Progenitor cell of endocrine pancreas (in vitro differentiated cells): Measurements from ENCODE around the gene COL19A1. TPM values are rescaled to one million over a fixed set of nuclear protein-coding genes. Genes with fewer than 3 reads are reported as not detected.

ENCODE experiments used
- DNase-seq: peaks from one replicate; pipeline ENCODE4 v3.0.0; 2021; ENCODE audit warnings: low spot score; ENCODE audit not compliant: unreplicated experiment
- H3K27ac Mint-ChIP-seq: 2 replicates; pipeline ENCODE4 v1.8.0; 2021; ENCODE audit warnings: mild to moderate bottlenecking, moderate library complexity, mixed read lengths
- H3K27me3 Mint-ChIP-seq: 2 replicates; pipeline ENCODE4 v1.8.0; 2021; ENCODE audit warnings: mixed read lengths
- H3K36me3 Mint-ChIP-seq: 2 replicates; pipeline ENCODE4 v1.8.0; 2022; ENCODE audit warnings: mixed read lengths; ENCODE audit not compliant: insufficient read depth
- H3K4me1 Mint-ChIP-seq: 2 replicates; pipeline ENCODE4 v1.8.0; 2021; ENCODE audit warnings: low read depth, mixed read lengths
- H3K4me3 Mint-ChIP-seq: 2 replicates; pipeline ENCODE4 v1.8.0; 2021; ENCODE audit warnings: low read depth, mild to moderate bottlenecking, moderate library complexity, mixed read lengths
- H3K9me3 Mint-ChIP-seq: 2 replicates; pipeline ENCODE4 v1.8.0; 2021; ENCODE audit warnings: low read depth, mixed read lengths
- CTCF ChIP-seq: fragments of 200-600 bp; sonication (generic); IDR thresholded peaks from one replicate; pipeline ENCODE4 v1.5.0; 2021; ENCODE audit warnings: antibody characterized with exemption, mild to moderate bottlenecking; ENCODE audit not compliant: unreplicated experiment
- total RNA-seq: library from RNA; stranded (reverse); gene quantifications from 2 replicates; pipeline ENCODE4 v1.2.1, GENCODE V29; 2021

COL19A1 gene
- total RNA-seq, 1 donor from 2014 or later: 2.3 TPM

GRCh38 chr6:69865126-69865525 is 1.2 kb upstream of the COL19A1 start:
- no peak for TF ChIP-seq CTCF
- Mint-ChIP-seq H3K27me3 (peaks cover 9% of the 10 kb centered on the region), H3K36me3 (no peaks in the 10 kb centered on the region), H3K9me3 (no peaks in the 10 kb centered on the region), H3K27ac (no peak overlapping the region), H3K4me1 (peaks cover 14% of the 10 kb centered on the region), H3K4me3 (no peak overlapping the region)
- no peak for DNase-seq

- H3K4me3 Mint-ChIP-seq: peak overlapping the region; percentile 79
- H3K27me3 Mint-ChIP-seq: peaks cover 9% of the 10 kb centered on the region
- peak; percentile 44 for TF ChIP-seq CTCF
- no peaks in the 10 kb centered on the region for H3K9me3 Mint-ChIP-seq
- H3K4me1 Mint-ChIP-seq: peaks cover 14% of the 10 kb centered on the region
- no peaks in the 10 kb centered on the region for H3K36me3 Mint-ChIP-seq
- H3K27ac Mint-ChIP-seq: peak overlapping the region; percentile 71
- DNase-seq: peak; percentile 72
Observed at GRCh38 chr6:69866770-69867638, 648 bp downstream of the COL19A1 start.

GRCh38 chr6:69867639-69867976 is 1.3 kb downstream of the COL19A1 start:
- DNase-seq: no peak
- no peaks in the 10 kb centered on the region for H3K36me3 Mint-ChIP-seq
- peaks cover 9% of the 10 kb centered on the region for H3K27me3 Mint-ChIP-seq
- H3K4me3 Mint-ChIP-seq: peak overlapping the region; percentile 79
- TF ChIP-seq CTCF: no peak
- no peaks in the 10 kb centered on the region for H3K9me3 Mint-ChIP-seq
- H3K27ac Mint-ChIP-seq: no peak overlapping the region
- H3K4me1 Mint-ChIP-seq: peaks cover 14% of the 10 kb centered on the region

- peak overlapping the region; percentile 79 for H3K4me3 Mint-ChIP-seq
- no peak for TF ChIP-seq CTCF
- DNase-seq: no peak
- H3K4me1 Mint-ChIP-seq: peaks cover 14% of the 10 kb centered on the region
- no peak overlapping the region for H3K27ac Mint-ChIP-seq
- peaks cover 9% of the 10 kb centered on the region for H3K27me3 Mint-ChIP-seq
- no peaks in the 10 kb centered on the region for H3K9me3 Mint-ChIP-seq
- no peaks in the 10 kb centered on the region for H3K36me3 Mint-ChIP-seq
Observed at GRCh38 chr6:69868252-69868804, 2.0 kb downstream of the COL19A1 start.

- H3K9me3 Mint-ChIP-seq: no peaks in the 10 kb centered on the region
- no peak overlapping the region for H3K4me3 Mint-ChIP-seq
- H3K4me1 Mint-ChIP-seq: peaks cover 14% of the 10 kb centered on the region
- no peak overlapping the region for H3K27ac Mint-ChIP-seq
- H3K27me3 Mint-ChIP-seq: peaks cover 6% of the 10 kb centered on the region
- TF ChIP-seq CTCF: no peak
- no peak for DNase-seq
- H3K36me3 Mint-ChIP-seq: peaks cover 2% of the 10 kb centered on the region
Observed at GRCh38 chr6:69868961-69869360, 2.6 kb downstream of the COL19A1 start.
